Activated naive CD4-positive, alpha-beta T cell treated with anti-CD3 and anti-CD28 coated beads, Interleukin-2, amount 50 U/mL, for 16 hours (primary cell): Measurements from ENCODE around the gene PTPRB.
"Not testable (repeated sequence)": the region's sequence is repeated elsewhere in the genome, so short reads cannot be mapped to it uniquely, and the experiment has no call there.

Source experiments
- DNase-seq: peaks from one replicate; pipeline ENCODE4 v3.0.0-alpha.2; 2020

The PTPRB gene

GRCh38 chr12:70534466-70534865, 102.8 kb downstream of the PTPRB start:
- DNase-seq, result no peak

GRCh38 chr12:70529647-70530046, 107.6 kb downstream of the PTPRB start:
- DNase-seq, result no peak

- no peak for DNase-seq
Measured at GRCh38 chr12:70520847-70521246, 116.4 kb downstream of the PTPRB start.

- DNase-seq, result no peak
Measured at GRCh38 chr12:70513426-70513825, 123.8 kb downstream of the PTPRB start.

GRCh38 chr12:70508178-70508577, 129.1 kb downstream of the PTPRB start:
- no peak for DNase-seq

GRCh38 chr12:70507442-70507841, 129.8 kb downstream of the PTPRB start:
- DNase-seq, result no peak

- no peak for DNase-seq
Measured at GRCh38 chr12:70497508-70497907, 139.7 kb downstream of the PTPRB start.

- not testable (repeated sequence) for DNase-seq
Measured at GRCh38 chr12:70492904-70493303, 144.3 kb downstream of the PTPRB start.

- not testable (repeated sequence) for DNase-seq
Measured at GRCh38 chr12:70490928-70491327, 146.3 kb downstream of the PTPRB start.

- no peak for DNase-seq
Measured at GRCh38 chr12:70487440-70487839, 149.8 kb downstream of the PTPRB start.

- DNase-seq, result no peak
Measured at GRCh38 chr12:70486588-70486987, 150.6 kb downstream of the PTPRB start.

GRCh38 chr12:70485704-70486103, 151.5 kb downstream of the PTPRB start:
- no peak for DNase-seq

- DNase-seq, result no peak
Measured at GRCh38 chr12:70484464-70484863, 152.8 kb downstream of the PTPRB start.

- DNase-seq, result no peak
Measured at GRCh38 chr12:70482764-70483163, 154.5 kb downstream of the PTPRB start.

- DNase-seq, result no peak
Measured at GRCh38 chr12:70469221-70469820, 167.9 kb downstream of the PTPRB start.

GRCh38 chr12:70468741-70469140, 168.5 kb downstream of the PTPRB start:
- no peak for DNase-seq

- no peak for DNase-seq
Measured at GRCh38 chr12:70467918-70468733, 169.1 kb downstream of the PTPRB start.

GRCh38 chr12:70467476-70467875, 169.8 kb downstream of the PTPRB start:
- DNase-seq, result no peak

GRCh38 chr12:70466753-70467152, 170.5 kb downstream of the PTPRB start:
- no peak for DNase-seq
